NOMO-1 treated with dmso at 0.1 percent for 144 hours (cell line): Measurements from ENCODE around the gene KCNQ1.

ENCODE experiments used
- DNase-seq: peaks from one replicate; lab custom pipeline; 2025; ENCODE audit not compliant: unreplicated experiment; lab: John Stamatoyannopoulos, UW

KCNQ1 gene

DNA sequence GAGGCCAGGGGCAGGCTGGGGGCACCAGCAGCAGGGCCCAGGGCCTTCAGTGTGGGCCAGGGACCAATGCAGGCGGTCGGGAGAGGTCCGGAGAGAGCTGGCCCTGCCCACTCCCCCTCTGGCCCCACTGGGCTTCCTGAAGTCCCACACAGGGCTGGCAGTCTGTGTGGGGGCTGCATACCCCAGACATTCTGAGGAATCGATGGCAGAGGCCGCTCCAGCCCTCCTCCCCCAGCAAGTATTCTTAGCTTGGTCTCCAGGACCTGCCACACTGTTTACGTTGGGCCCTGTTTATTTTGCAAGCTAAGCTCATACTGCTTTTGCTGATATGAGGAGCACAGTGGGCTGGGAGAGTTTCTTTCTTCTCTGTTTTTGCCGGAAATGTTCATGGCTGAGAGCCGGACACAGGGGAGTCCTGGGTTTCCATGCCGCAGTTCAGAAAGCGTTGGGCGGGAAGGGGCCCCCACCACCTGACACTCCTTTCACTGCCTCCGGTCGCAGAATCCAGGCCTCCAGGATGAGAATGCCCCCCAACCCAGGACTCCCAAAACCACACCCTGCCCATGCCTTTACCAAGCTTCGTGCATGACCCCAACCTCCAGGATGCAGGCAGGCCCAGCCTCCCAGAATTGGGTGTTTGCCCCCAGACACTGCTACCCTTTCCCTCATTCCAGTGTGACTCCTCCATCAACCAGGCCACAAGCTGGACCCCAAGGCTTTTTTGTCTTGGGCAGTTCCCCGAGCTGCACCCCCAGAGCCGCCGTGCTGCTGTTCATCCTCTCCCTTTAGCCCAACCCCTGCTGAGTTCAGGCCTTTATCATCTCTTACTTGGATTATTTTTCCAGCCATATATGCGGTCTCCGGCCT, 336.8 kb downstream of the KCNQ1 start:
- DNase-seq = no peak

- DNase-seq = no peak
These were observed 338.0 kb downstream of the KCNQ1 start for GRCh38 chr11:2782769-2783168.

DNA sequence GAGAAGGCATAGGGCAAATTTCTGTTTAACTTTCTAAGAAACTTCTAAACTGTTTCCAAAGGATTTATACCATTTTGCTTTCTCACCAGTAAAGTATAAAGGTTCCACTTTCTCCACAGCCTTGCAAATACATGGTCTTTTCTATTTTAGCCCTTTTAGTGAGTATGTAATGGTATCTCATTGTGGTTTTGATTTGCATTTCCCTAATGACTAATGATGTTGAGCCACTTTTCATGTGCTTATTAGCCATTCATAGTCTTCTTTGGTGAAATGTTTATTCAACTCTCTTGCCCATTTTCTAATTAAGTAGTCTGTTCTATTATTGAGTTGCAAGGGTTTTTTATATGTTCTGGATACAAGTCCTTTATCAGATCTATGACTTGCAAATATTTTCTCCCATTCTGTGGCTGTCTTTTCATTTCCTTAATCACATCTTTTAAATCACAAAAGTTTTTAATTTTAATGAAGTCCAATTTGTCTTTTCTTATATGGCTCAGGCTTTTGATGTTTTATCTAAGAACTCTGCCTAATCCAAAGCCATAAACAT, 338.8 kb downstream of the KCNQ1 start:
- no peak for DNase-seq

- no peak for DNase-seq
These were observed 343.0 kb downstream of the KCNQ1 start for GRCh38 chr11:2787816-2788167.

DNA sequence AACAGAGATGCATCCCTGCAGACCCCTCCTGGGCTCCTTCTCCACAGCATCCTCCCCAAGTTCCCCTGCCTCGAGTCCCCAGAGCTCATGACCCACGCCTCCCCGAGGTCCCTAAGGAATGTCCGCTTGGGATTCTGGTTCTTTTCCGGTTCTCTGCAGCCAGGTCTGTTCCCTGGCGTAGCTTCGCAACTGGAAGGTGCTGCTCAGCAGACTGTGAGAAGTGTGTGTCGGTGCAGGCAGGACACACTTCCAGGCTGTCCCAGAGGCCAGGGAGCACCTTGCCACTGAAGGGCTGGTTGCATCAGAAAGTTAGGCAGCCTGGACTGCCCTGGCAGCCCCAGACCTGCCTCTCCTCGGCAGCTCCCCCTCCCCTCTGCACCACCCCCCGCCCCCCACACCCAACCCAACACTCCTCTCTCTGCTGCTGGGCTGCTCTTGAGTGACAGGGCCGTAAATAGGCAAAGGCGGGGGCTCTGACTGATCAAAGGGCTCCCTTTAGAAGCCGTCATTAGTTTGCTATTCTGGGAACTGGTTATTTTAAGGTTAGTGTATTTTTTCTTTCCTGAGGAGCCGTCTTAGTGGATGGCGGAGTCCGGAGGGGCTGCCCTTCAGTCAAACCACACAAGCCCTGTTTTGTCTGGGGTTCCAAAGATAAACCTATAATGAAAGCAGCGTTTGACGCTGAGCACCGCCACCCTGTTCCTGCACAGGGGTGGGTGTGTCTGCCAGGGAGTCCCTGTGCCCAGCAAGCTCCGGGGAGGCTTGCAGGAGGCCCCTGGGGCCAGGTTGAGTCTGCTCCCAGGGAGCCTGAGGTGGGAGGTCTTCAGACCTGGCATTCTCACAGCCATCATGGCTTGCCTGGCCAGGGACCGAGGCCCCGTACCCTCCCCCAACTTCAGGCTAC, 343.6 kb downstream of the KCNQ1 start:
- DNase-seq = no peak

GRCh38 chr11:2789331-2789730, 344.5 kb downstream of the KCNQ1 start:
- DNase-seq = no peak

DNA sequence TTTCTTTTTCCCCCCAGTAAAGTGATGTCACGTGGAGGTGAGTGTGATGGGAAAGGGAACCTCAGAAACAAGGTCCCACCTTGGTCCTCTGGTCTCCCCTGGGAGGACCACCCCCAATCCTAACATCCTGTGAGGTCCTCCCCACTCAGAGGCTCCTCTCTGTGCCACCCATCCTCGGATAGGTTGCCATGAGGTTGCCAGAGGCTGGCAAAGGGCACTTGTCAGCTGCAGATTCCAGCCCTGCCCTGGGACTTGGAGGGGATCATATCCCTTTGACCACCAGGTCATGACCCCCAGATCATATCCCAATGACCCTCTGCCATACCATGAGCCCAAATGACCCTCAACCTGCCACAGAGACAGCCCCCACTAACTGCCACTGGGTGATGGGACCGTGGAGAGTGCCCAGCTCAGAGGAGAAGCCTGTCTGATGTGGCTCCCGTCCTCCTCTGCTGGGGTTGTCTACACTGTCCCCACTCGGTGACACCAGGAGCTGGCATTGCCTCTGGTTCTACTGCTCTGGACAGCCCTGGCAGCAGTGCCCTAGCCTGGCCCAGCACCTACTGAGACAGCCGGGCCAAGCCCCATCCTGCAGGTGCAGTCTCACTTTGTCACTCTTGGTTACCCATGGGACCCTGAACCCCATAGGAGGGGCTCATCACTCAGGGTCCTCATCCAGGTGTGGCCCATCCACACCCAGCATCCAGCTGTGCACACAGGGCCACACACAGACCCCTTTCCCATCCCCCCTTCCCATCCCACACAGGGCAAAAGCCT, 345.2 kb downstream of the KCNQ1 start:
- no peak for DNase-seq

- DNase-seq = no peak
These were observed 345.7 kb downstream of the KCNQ1 start for GRCh38 chr11:2790568-2790921.

DNA sequence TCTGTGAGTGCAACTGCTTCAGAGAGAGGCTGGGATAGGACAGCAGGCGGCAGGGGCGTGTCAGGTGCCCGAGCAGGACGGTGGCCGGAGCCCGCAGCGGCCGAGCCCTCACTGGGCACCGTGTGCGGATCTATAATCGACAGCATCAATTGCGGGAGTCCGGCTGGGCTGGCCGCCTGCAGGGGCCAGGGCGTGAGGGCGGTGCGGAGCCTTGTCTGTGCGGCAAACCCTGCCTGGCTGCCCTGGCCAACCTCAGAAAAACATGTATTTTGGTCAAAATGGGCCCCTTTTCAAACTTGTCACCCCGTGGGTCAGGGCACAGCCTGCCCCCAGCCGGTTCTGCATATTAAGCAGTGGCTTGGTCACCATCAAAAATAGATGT, 346.3 kb downstream of the KCNQ1 start:
- no peak for DNase-seq

DNA sequence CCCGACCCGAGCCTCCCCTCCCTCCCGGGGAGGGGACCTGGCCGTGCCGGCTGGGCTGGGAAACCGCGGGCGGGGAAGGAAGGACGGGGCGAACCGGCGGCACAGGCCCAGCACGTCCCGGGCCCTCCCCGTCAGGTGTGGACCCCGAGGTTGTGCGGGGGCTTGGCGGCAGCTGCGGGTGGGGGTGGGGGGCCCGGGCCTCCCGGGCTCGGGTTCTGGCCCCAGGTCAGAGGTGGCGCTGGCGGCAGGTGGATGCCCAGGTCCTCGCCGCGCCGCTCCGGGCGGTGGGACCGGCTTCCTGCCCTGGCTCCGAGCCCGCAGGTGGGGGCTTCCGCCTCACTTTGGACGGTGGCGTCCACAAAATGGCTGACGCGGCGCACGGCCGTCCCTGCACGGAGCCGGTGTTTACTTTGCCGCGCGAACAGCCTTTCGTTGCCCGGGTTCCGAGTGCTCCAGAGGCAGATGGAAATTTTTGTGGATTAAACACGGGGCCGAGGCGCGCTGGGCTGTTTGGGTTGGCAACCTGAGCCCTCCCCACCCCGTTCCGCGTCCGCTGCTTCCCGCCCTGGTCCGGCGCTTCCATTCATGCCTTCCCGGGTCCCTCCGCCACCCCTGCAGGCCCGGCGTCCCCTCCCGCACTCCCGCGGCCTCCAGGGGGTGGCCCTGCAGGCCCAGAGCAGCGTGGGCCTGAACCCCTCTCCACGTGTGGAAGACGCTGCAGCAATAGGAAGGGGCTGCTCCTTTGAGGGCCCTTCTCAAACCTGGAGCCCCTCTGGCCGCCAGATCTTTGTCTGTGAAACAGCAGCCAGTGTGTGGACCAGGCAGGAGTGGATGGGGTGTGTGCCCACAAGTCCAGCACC, 346.9 kb downstream of the KCNQ1 start:
- no peak for DNase-seq

DNA sequence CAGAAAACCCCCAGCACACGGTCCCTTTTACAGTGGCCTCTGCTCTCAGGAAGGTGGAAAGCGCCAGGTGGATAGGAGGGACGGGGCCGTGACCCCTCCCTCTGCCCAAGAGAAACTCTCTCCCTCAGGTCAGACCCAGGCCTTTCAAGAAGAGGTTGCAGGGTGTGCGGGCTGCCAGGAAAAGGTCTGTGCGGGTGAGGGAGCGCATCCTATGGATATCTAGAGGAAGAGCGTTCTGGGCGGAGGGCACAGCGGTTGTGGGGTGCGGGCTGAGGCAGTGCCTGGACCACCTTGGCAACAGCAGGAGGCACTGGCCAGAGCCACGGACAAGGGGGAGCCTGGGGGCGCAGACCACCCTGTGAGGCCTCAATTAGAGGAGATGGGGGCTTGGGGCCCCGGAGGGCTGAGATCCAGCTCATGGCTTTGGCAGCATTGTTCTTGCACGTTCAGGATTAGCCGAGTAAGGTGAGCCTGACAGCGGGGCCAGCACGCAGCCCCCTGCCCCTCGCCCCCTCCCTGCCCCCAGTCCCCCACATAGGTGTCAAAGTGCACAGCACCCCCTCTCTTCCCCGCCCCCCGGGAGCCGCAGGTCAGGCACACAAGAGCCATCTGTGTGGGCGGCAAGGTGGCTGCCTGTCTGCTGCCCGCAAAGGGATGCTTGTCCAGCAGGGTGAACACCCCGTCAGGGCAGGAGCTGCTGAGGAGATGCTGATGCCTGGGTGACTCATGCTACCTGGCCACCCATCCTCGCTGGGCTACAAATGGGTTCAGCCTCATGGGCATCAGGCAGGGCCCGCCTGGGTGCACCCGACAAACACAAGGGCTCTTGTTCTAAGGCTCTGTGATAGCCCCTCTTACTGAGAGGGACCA, 347.8 kb downstream of the KCNQ1 start:
- DNase-seq = no peak

- no peak for DNase-seq
These were observed 348.9 kb downstream of the KCNQ1 start for GRCh38 chr11:2793701-2794045.

DNA sequence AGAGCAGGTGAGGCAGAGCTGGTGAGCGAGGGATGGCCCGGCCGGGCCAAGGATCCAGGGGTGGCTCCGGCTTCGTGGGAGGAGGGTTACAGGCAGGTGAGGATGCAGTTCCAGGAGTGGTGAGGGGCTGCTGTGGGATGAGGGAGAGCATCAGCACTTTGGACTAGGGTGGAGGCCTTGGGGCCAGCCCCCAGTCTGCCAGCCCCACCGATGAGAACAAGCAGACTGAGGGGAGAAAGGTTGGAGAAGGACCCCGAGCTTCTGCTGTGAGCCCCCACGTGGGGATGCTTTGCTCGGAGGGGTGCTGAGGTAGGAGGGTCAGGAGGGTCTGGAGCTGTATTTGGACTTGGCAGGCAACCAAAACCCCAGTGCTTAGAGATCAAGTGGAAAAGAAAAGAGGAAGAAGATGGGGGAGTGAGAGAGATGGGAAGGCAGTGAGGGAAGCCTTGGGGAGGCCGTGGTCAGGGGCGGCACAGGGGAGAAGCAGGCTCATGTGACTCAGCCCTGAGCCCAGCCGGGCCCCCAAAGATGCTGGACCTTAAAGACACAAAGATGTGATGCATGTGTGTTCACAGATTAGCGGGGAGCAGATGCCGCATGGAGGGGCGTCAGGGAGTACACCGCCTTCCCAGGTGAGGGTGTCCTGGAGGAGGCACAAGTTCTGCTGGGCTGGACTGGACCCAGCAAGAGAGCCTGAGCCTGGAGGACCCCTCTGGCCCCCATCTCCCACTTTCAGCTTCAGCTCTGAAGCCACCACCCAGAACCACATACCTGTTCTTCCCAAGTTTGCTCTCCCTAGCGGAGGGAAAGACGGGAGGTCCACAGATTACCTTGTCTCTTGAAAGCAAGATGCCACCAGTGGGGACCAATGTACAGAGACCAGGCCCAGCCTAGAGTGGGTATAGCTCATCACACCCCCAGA, 349.5 kb downstream of the KCNQ1 start:
- DNase-seq = no peak

- DNase-seq = no peak
These were observed 350.1 kb downstream of the KCNQ1 start for GRCh38 chr11:2794968-2795322.

DNA sequence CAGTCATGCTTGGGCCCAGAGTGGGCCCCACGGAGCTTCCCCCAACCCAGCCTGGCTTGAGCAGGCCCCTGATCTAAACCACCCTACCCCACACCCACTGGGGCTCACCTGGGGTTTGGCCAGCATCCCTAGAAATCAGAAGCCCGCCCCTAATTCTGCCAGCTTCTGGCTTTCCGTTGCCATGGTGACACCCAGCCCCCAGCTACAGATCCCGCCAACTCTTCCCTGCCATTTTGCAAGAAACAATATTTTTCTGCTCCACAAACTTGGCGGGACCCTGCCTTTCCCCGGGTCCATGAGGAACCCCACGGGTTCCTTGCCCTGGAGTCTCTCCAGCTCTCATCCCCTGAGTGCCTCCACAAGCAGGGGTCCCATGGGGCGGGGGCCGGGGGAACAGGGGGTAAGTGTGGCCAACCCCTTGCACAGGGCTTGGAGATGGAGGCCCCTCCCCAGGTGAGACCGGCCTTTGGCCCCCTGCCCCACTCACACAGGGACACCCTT, 350.7 kb downstream of the KCNQ1 start:
- DNase-seq = no peak

- no peak for DNase-seq
These were observed 351.3 kb downstream of the KCNQ1 start for GRCh38 chr11:2796091-2796490.

GRCh38 chr11:2796508-2797113, 351.8 kb downstream of the KCNQ1 start:
- DNase-seq = no peak
